Left renal cortex interstitium (tissue), 4 donors: Measurements from ENCODE around the gene ZFC3H1. TPM values are rescaled to one million over a fixed set of nuclear protein-coding genes. Genes with fewer than 3 reads are reported as not detected.

Source experiments
- DNase-seq, 4 donors: peaks; one replicate each; pipeline ENCODE4 v3.0.0-alpha.2; 2013; ENCODE audit warnings: low read depth in 4 of 4, low spot score in 2 of 4, missing footprints in 1 of 4
- polyA plus RNA-seq, 4 donors: library from polyadenylated mRNA; unstranded; fragments of 120-200 nt; gene quantifications; one replicate each; pipeline ENCODE4 v1.2.1, GENCODE V29; 2013; ENCODE audit not compliant: insufficient read length in 4 of 4

ZFC3H1 gene
- polyA plus RNA-seq, 4 donors = 43.3 to 97.1 (median 62.1) TPM

- DNase-seq = no peak
These were observed 22.3 kb downstream of the ZFC3H1 start for GRCh38 chr12:71641390-71641789.

DNA sequence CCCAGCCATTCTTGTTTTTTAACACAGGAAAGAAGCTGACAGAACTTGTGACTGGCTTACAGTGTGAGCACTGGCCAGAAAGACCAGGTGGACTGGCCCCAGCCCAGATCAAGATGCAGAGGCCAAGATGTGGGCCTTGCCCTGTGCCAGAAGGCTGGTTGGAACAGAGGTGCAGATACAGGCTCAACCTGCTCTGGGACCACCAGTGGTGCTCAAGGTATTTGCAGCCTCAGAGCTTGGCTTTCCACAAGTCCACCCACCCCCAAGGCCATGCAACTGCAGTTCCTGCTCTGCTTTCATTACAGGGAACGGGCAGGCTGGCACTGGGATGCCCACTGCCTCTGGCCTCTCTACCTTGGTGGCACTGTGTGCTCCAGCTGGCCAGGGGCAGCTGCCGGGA lies 23.3 kb downstream of the ZFC3H1 start:
- DNase-seq = no peak

DNA sequence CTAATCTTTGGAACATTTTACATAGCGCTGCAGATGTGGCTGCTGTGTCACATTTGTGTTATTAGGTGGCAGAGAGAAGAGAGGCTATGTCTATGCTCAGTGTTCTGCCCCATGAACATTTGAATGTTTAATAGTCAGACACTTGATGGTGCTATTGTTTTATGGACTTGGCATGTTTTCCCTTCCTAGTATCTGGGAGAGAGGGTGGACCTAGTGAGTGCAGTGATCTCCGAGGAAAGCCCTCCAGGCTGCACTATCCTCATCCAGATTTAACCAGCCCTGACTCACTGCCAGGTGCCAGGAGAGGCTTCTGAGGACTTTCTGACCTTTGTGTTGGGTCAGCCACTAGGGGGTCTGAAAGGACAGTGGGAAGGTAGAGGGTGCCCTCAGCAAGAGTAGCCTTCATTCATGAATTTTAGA lies 24.3 kb downstream of the ZFC3H1 start:
- no peak for DNase-seq

DNA sequence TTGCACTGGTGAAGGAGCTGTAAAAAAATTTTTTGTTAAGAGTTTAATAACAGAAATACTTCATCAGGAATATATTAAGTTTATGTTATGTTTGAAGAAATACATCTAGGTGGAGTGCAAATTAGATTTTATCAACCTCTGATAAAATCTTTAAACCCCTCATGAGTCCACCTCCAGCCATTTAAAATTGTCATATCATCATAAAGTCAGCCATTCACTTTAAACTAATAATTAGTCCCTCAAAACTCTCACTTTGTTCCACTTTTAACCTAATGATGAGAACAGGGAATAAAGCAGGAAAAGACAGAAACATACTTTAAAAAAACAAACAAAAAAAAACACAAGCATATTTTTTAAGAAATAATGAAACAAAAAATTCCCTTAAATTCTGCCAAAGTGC lies 25.1 kb downstream of the ZFC3H1 start:
- no peak for DNase-seq

GRCh38 chr12:71636704-71637115 lies 26.9 kb downstream of the ZFC3H1 start:
- peak in 3 of 4 donors; percentile 7 to 62 (median 31) for DNase-seq

GRCh38 chr12:71627438-71628002 lies 36.1 kb downstream of the ZFC3H1 start:
- peak in 2 of 4 donors; percentile 4 to 8 for DNase-seq

- no peak for DNase-seq
These were observed 36.9 kb downstream of the ZFC3H1 start for GRCh38 chr12:71626768-71627167.

DNA sequence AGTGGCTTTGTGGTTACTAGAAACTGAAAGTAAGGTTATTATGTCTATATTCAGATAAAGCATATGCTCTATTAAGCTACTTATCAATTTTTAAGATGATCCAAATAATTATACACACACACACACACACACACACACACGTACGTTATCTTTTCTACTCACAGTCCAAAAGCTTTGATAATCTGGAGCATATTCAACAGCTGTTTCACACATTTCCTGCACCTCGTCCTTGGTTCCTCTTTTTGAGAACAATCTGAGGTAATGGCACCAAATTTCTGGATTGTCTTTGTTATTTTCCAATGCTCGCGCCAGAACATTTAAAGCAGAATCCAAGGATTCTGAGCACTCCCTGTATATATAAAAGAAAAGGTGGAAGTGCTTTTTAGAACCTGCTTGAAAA lies 37.5 kb downstream of the ZFC3H1 start:
- DNase-seq = no peak

DNA sequence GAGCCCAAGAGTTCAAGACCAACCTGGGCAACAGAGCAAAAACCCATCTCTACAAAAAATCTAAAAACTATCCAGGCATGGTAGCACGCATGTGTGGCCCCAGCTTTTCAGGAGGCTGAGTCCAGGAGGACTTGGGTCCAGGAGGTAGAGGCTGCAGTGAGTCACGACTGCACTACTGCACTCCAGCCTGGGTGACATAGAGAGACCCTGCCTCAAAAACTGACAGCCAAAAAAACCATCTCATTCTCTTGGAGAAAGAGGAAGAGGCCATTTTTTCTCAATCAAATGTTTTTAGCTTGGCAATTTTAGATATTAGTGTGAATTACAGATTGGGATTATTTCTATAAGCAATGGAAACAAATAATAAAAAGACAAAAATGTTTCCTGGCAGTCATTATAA lies 38.2 kb downstream of the ZFC3H1 start:
- no peak for DNase-seq

- no peak for DNase-seq
These were observed 41.7 kb downstream of the ZFC3H1 start for GRCh38 chr12:71621938-71622337.

DNA sequence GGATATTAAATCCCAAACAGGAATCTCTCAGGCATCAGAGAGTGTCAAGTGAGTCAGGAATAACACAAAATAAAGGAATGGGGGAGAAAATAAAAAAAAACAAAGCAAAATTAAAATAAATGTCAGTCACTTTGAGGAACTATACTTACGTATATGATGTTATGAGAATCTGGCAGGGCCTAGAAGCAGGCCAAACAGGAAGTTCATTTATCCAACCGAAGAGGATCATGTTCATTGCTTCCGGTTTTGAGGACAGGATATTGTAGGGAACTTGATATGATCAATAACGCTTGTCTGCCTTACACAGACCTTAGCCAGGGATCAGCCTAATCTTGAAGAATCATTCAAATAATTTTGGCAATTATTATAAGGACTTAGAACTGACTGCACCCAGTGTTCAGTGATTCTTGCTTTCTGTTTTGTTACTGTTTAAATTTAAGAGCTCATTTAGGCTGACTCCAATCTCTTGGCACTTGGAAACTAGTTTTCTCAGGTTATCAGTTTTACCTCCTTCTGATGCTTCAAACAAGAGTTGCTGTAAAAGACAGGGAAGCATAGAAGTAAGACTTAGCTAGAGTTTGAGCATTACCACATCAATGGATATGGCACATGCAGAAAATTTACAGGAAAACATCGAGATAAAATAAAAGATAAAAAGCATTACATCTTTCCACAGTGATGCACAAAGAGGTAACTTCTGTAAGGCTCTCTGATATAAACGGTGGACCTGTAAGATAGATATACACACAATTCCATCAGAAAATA lies 53.4 kb downstream of the ZFC3H1 start:
- no peak for DNase-seq

GRCh38 chr12:71607494-71608330 lies 55.9 kb downstream of the ZFC3H1 start:
- no peak for DNase-seq

DNA sequence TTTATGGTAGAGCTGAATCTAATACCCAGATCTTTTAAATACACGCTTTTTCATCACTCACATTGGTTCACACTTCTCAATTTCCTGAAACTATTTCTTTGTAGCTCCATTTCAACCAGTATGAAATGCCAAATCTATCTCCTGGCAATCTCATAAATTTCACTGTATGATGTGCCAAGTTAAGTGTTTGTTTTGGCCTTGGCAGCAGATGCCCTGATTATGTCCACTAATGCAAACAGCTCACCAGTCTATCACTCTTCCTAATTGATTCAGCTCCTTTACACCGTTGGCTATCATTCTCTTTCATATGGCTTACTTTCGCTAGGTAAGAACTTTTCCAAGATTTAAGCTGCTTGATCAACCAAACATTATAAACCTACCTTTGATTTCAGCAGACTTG lies 58.6 kb downstream of the ZFC3H1 start:
- DNase-seq = no peak

GRCh38 chr12:71602761-71603577 lies 60.7 kb downstream of the ZFC3H1 start:
- no peak for DNase-seq

DNA sequence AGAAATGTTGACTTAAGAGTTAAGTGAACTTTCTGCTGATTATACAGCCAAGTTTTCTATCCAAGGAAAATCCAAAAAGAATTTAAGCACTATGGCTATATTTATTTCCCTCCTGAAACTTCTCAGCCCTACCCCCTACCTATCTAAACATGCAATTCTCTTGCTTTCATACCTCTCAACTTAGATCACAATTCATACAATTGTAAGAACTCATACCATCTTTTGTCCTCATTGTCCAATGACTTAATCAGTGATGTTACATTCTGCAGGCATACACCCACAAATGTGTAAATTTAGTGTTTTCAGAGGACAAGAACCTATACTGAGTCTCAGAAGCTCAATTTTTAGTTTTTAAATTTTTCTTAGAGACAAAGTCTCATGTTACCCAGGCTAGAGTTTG lies 62.1 kb downstream of the ZFC3H1 start:
- no peak for DNase-seq

GRCh38 chr12:71599210-71599609 lies 64.4 kb downstream of the ZFC3H1 start:
- no peak for DNase-seq

DNA sequence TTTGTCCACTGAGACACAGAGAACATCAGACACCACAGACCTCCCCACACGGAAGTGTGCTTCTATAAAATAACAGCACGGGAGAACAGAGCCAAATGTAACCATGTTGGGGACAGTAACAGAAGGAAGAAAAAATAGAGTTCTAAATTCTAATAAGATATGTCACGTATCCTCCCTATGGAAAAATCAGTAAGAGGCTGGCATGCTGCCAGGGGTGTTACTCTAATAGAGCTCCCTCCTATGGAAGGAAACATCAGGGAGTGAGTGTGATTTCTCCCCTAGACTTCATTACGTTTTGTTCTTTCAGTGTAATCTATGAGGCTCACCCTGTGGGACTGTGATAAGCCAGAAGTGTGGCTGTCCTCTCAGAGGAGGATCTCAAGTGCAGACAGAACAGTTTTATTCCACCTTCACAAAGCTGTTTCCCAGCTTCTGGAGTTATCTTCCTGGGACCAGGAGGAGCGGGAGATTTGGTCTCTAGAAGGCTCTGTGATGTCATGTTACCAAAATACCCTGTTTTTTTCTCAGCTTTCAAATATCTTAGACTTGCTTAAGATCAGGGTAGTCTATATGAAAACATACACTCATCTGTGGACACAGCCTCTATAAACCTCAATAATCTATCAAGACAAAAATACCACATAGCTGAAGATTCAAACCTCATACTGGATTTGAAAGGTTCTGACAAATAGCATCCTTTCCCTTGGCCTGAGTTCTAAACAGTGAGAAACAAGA lies 69.3 kb downstream of the ZFC3H1 start:
- no peak for DNase-seq

DNA sequence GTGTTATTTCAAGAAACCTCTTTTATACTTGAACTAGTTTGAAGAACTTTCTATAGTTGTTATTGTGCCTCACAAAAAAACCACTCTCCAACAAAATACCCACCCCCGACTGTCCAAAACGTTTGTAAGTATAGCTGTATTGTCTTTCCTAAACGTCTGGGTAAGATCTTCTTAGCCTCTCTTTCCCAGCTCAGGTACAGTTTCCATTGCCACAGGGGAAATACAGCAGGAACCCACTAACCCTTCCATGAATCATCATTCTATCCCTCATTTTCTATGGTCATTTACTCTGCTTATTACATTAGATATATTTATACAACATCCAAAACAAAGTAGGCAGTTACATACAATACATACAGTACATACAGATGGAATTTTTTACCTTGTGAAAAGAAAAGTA lies 70.8 kb downstream of the ZFC3H1 start:
- DNase-seq = no peak

- no peak for DNase-seq
These were observed 72.0 kb downstream of the ZFC3H1 start for GRCh38 chr12:71591601-71592000.

GRCh38 chr12:71589478-71589881 lies 74.2 kb downstream of the ZFC3H1 start:
- DNase-seq = no peak
